ENCODE data around the gene PYDC2.
"Not testable (repeated sequence)": the region's sequence is repeated elsewhere in the genome, so short reads cannot be mapped to it uniquely, and the experiment has no call there.

Gene PYDC2

GRCh38 chr3:191470080-191470479, 9.1 kb downstream of the PYDC2 start:
- no peak for DNase-seq (ENCODE audit: low spot score)

- no peak for DNase-seq (ENCODE audit: low spot score)
Measured at GRCh38 chr3:191470545-191470944, 9.6 kb downstream of the PYDC2 start.

- no peak for DNase-seq (ENCODE audit: low spot score)
Measured at GRCh38 chr3:191473661-191474198, 12.8 kb downstream of the PYDC2 start.

GRCh38 chr3:191476066-191476772, 15.3 kb downstream of the PYDC2 start:
- no peak for DNase-seq (ENCODE audit: low spot score)

- not testable (repeated sequence) for DNase-seq (ENCODE audit: low spot score)
Measured at GRCh38 chr3:191483994-191484393, 23.0 kb downstream of the PYDC2 start.

GRCh38 chr3:191484461-191484860, 23.5 kb downstream of the PYDC2 start:
- no peak for DNase-seq (ENCODE audit: low spot score)

GRCh38 chr3:191492601-191493000, 31.6 kb downstream of the PYDC2 start:
- DNase-seq (ENCODE audit: low spot score), result no peak

GRCh38 chr3:191493336-191493735, 32.4 kb downstream of the PYDC2 start:
- no peak for DNase-seq (ENCODE audit: low spot score)

- DNase-seq (ENCODE audit: low spot score), result no peak
Measured at GRCh38 chr3:191499307-191500080, 38.5 kb downstream of the PYDC2 start.

- DNase-seq (ENCODE audit: low spot score), result no peak
Measured at GRCh38 chr3:191500892-191501291, 39.9 kb downstream of the PYDC2 start.

GRCh38 chr3:191502583-191502982, 41.6 kb downstream of the PYDC2 start:
- no peak for DNase-seq (ENCODE audit: low spot score)

- DNase-seq (ENCODE audit: low spot score), result no peak
Measured at GRCh38 chr3:191509078-191509477, 48.1 kb downstream of the PYDC2 start.

Data from CD4-positive, alpha-beta T cell treated with Interleukin-2 at 100 ng/mL for 4 hours (primary cell).